Stomach (tissue), 4 donors: ENCODE results near the gene ARHGAP15.

Experiments used
- POLR2A ChIP-seq, 4 donors: fragments of 450-650 bp; IDR thresholded peaks; one replicate each; pipeline ENCODE4 v1.6.1; 2016; ENCODE audit warnings: antibody characterized with exemption in 4 of 4, control low read depth in 2 of 4, mild to moderate bottlenecking in 1 of 4, moderate library complexity in 1 of 4
- TF ChIP-seq, protein P1 (sequence below), 7 experiments: fragments of 450-650 bp in 4 of 7; fragments of 200-600 bp in 3 of 7; sonication (generic) in 3 of 7; IDR thresholded peaks; one replicate each; pipeline ENCODE4 v1.5.1; 2016 to 2019; ENCODE audit warnings: antibody characterized with exemption in 7 of 7, control low read depth in 2 of 7, mild to moderate bottlenecking in 1 of 7

DNA sequence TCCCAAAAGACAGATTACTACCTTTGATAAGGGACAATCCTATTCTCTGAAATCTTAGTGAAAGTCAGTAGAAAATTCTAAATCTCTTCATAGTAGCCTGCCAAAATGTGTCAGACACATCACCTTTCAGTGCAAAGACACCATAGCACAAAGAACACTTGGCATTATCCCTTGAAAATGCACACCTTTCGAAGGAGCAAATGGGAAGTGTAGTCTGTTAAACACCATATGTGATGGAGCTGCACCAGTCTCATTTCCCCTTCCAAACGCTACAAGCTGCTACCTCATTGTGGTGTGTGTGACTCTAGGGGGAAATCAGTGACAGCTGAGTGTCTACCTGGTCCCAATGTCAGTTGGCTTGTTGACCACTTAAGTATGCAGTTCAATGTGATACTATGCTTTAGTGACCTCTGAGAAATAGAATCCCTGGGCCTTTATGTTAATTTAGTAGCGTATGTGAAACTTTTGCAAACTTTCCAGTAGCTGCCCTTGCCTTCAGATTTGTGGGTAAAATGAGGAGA lies 551.7 kb downstream of the ARHGAP15 start:
- TF ChIP-seq, protein P1, sequence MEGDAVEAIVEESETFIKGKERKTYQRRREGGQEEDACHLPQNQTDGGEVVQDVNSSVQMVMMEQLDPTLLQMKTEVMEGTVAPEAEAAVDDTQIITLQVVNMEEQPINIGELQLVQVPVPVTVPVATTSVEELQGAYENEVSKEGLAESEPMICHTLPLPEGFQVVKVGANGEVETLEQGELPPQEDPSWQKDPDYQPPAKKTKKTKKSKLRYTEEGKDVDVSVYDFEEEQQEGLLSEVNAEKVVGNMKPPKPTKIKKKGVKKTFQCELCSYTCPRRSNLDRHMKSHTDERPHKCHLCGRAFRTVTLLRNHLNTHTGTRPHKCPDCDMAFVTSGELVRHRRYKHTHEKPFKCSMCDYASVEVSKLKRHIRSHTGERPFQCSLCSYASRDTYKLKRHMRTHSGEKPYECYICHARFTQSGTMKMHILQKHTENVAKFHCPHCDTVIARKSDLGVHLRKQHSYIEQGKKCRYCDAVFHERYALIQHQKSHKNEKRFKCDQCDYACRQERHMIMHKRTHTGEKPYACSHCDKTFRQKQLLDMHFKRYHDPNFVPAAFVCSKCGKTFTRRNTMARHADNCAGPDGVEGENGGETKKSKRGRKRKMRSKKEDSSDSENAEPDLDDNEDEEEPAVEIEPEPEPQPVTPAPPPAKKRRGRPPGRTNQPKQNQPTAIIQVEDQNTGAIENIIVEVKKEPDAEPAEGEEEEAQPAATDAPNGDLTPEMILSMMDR (IDR thresholded peaks at IDR 0.05), result no peak
- no peak for TF ChIP-seq POLR2A (IDR thresholded peaks at IDR 0.05)
